WTC11 (cell line): ENCODE data around the gene SLC19A1. TPM values are rescaled to one million over a fixed set of nuclear protein-coding genes. Genes with fewer than 3 reads are reported as not detected.

ENCODE experiments used
- CREB1 ChIP-seq: sonication (generic); formaldehyde crosslinking; IDR thresholded peaks from 2 replicates; pipeline ENCODE4 v1.8.0; 2023; ENCODE audit warnings: mild to moderate bottlenecking, missing genetic modification reagents
- CTCF ChIP-seq: fragments of 200-600 bp; IDR thresholded peaks from 2 replicates; pipeline ENCODE4 v1.8.0; 2022; ENCODE audit warnings: antibody characterized with exemption
- E2F1 ChIP-seq: sonication (generic); formaldehyde crosslinking; IDR thresholded peaks from 2 replicates; pipeline ENCODE4 v1.8.0; 2022; ENCODE audit warnings: mild to moderate bottlenecking, missing genetic modification reagents
- E2F5 ChIP-seq: sonication (generic); formaldehyde crosslinking; IDR thresholded peaks from 2 replicates; pipeline ENCODE4 v1.8.1; 2022; ENCODE audit warnings: mild to moderate bottlenecking, moderate library complexity, missing genetic modification reagents
- ELF4 ChIP-seq: sonication (generic); formaldehyde crosslinking; IDR thresholded peaks from 2 replicates; pipeline ENCODE4 v1.8.1; 2022; ENCODE audit warnings: low read depth, mild to moderate bottlenecking, moderate library complexity, missing genetic modification reagents
- GABPB1 ChIP-seq: sonication (generic); formaldehyde crosslinking; IDR thresholded peaks from 2 replicates; pipeline ENCODE4 v1.8.1; 2023; ENCODE audit warnings: mild to moderate bottlenecking, missing genetic modification reagents
- HMGXB4 ChIP-seq: sonication (generic); formaldehyde crosslinking; IDR thresholded peaks from 2 replicates; pipeline ENCODE4 v1.8.1; 2023; ENCODE audit warnings: mild to moderate bottlenecking, moderate library complexity, missing genetic modification reagents
- MAX ChIP-seq: sonication (generic); formaldehyde crosslinking; IDR thresholded peaks from 2 replicates; pipeline ENCODE4 v1.8.0; 2022; ENCODE audit warnings: mild to moderate bottlenecking, missing genetic modification reagents
- MLX ChIP-seq: sonication (generic); formaldehyde crosslinking; IDR thresholded peaks from 2 replicates; pipeline ENCODE4 v1.8.1; 2023; ENCODE audit warnings: mild to moderate bottlenecking, missing genetic modification reagents, moderate library complexity
- MYBL2 ChIP-seq: sonication (generic); formaldehyde crosslinking; IDR thresholded peaks from 2 replicates; pipeline ENCODE4 v1.8.1; 2023; ENCODE audit warnings: mild to moderate bottlenecking, moderate library complexity, missing genetic modification reagents
- NFE2L1 ChIP-seq: sonication (generic); formaldehyde crosslinking; IDR thresholded peaks from 2 replicates; pipeline ENCODE4 v1.8.1; 2023; ENCODE audit warnings: missing genetic modification reagents
- NR1H2 ChIP-seq: sonication (generic); formaldehyde crosslinking; IDR thresholded peaks from 2 replicates; pipeline ENCODE4 v1.9.0; 2021; ENCODE audit warnings: mild to moderate bottlenecking, moderate library complexity, missing genetic modification reagents
- RELA ChIP-seq: sonication (generic); formaldehyde crosslinking; IDR thresholded peaks from 2 replicates; pipeline ENCODE4 v1.8.1; 2022; ENCODE audit warnings: missing genetic modification reagents, mild to moderate bottlenecking, borderline replicate concordance
- SMAD3 ChIP-seq: sonication (generic); formaldehyde crosslinking; IDR thresholded peaks from 2 replicates; pipeline ENCODE4 v1.8.0; 2022; ENCODE audit warnings: missing genetic modification reagents, mild to moderate bottlenecking, borderline replicate concordance
- SOX15 ChIP-seq: fragments of 250-450 bp; sonication (Bioruptor Pico); IDR thresholded peaks from 2 replicates; pipeline ENCODE4 v1.9.0; 2021; ENCODE audit warnings: mild to moderate bottlenecking
- SP1 ChIP-seq: sonication (generic); formaldehyde crosslinking; conservative IDR thresholded peaks from 2 replicates; pipeline ENCODE4 v1.8.1; 2022; ENCODE audit warnings: missing genetic modification reagents
- STAT6 ChIP-seq: sonication (generic); formaldehyde crosslinking; conservative IDR thresholded peaks from 2 replicates; pipeline ENCODE4 v1.8.1; 2023; ENCODE audit warnings: mild to moderate bottlenecking, low read depth, missing genetic modification reagents, moderate library complexity
- USF2 ChIP-seq: sonication (generic); formaldehyde crosslinking; IDR thresholded peaks from 2 replicates; pipeline ENCODE4 v1.8.1; 2023; ENCODE audit warnings: mild to moderate bottlenecking, missing genetic modification reagents, moderate library complexity
- ZNF121 ChIP-seq: sonication (generic); formaldehyde crosslinking; IDR thresholded peaks from 2 replicates; pipeline ENCODE4 v1.8.0; 2023; ENCODE audit warnings: missing genetic modification reagents
- ZNF423 ChIP-seq: fragments of 250-450 bp; sonication (Bioruptor Pico); IDR thresholded peaks from 2 replicates; pipeline ENCODE4 v2.1.2; 2022; ENCODE audit warnings: mild to moderate bottlenecking, moderate library complexity
- total RNA-seq: library from RNA; stranded (reverse); gene quantifications from 3 replicates; pipeline ENCODE4 v1.2.3, GENCODE V29; 2021

SLC19A1 gene
- total RNA-seq, 1 experiment from 2014 or later: 29.8 TPM

GRCh38 chr21:45555557-45556301, 13.5 kb upstream of the SLC19A1 start (continued):
- no peak for TF ChIP-seq STAT6 (CRISPR knock-in tag)
- no peak for TF ChIP-seq E2F5
- 0 out of 2 replicates have a peak, but pooled peaks have one; percentile 19 for TF ChIP-seq GABPB1 (CRISPR knock-in tag)
- no peak for TF ChIP-seq RELA (CRISPR knock-in tag)
- 0 out of 2 replicates have a peak, but pooled peaks have one; percentile 7 for TF ChIP-seq MYBL2 (CRISPR knock-in tag)
- no peak for TF ChIP-seq NFE2L1 (CRISPR knock-in tag)
- peak; percentile 81 for TF ChIP-seq HMGXB4 (CRISPR knock-in tag)
- 0 out of 2 replicates have a peak, but pooled peaks have one; percentile 62 for TF ChIP-seq SMAD3 (CRISPR knock-in tag)
- TF ChIP-seq E2F1 (CRISPR knock-in tag): no peak
- no peak for TF ChIP-seq CREB1 (CRISPR knock-in tag)
- TF ChIP-seq ELF4 (CRISPR knock-in tag): no peak
- TF ChIP-seq ZNF423 (CRISPR knock-in tag): peak; percentile 45; the same call in 1 of the 2 replicates
- TF ChIP-seq USF2 (CRISPR knock-in tag): peak; percentile 44; the same call in 1 of the 2 replicates
- TF ChIP-seq ZNF121: peak; percentile 70; the same call in 1 of the 2 replicates
- TF ChIP-seq MAX (CRISPR knock-in tag): peak; percentile 81
- TF ChIP-seq CTCF: 0 out of 2 replicates have a peak, but pooled peaks have one; percentile 43
- peak; percentile 67 for TF ChIP-seq SP1
- no peak for TF ChIP-seq SOX15 (CRISPR knock-in tag)
- no peak for TF ChIP-seq NR1H2 (CRISPR knock-in tag)
- TF ChIP-seq MLX (CRISPR knock-in tag): no peak
